HCT116 (cell line): Measurements from ENCODE around the gene MINK1. TPM values are rescaled to one million over a fixed set of nuclear protein-coding genes. Genes with fewer than 3 reads are reported as not detected.

Experiments
- ATAC-seq: fragments of 200-7000 bp; cut with Tn5 transposase; 2 replicates; pipeline ENCODE4 v1.9.1; 2020; ENCODE audit warnings: mild to moderate bottlenecking, moderate library complexity
- BruUV-seq: library from RNA; stranded (reverse); fragments of 400-500 nt; replicated peaks from 2 replicates; lab custom pipeline; 2021; lab: Mats Ljungman, UMichigan
- CTCF ChIA-PET: fragments of 300-600 bp; sonication (Branson Sonifier 250); formaldehyde crosslinking; loops from one replicate; lab custom pipeline; 2021; ENCODE audit warnings: antibody characterized with exemption; lab: Charles Lee
- POLR2A ChIA-PET: fragments of 300-600, 350-600 bp; sonication (Branson Sonifier 250); formaldehyde crosslinking; loops from one replicate; lab custom pipeline; 2021; ENCODE audit warnings: antibody characterized with exemption; lab: Charles Lee
- RAD21 ChIA-PET, 2 experiments: fragments of 300-600 bp; sonication (Branson Sonifier 250); formaldehyde crosslinking; loops; one replicate each; lab custom pipeline; 2023; ENCODE audit warnings: low total read pairs in 2 of 2; ENCODE audit not compliant: uncharacterized antibody in 2 of 2, unreplicated experiment in 2 of 2, low non-redundant PET in 1 of 2; lab: Charles Lee
- DNase-seq: peaks from one replicate; pipeline ENCODE4 v3.0.0-alpha.2; 2010; ENCODE audit warnings: low read depth, low spot score
- H2AFZ ChIP-seq: fragments of 200-600 bp; shearing (Covaris generic), sonication (generic); 2 replicates; pipeline ENCODE4 v1.6.1; 2017; ENCODE audit warnings: low read depth, mixed run types, mixed read lengths, antibody characterized with exemption, low read length; ENCODE audit not compliant: poor library complexity, severe bottlenecking
- H3K27ac ChIP-seq: 2 replicates; pipeline ENCODE4 v1.5.1; 2012; ENCODE audit warnings: low read depth, low read length
- H3K27me3 ChIP-seq: fragments of 200-600 bp; sonication (generic); 2 replicates; pipeline ENCODE4 v1.6.1; 2016; ENCODE audit warnings: mixed run types, low read length, mixed read lengths; ENCODE audit not compliant: insufficient read depth
- H3K36me3 ChIP-seq, 2 experiments: fragments of 200-500 bp in 1 of 2; fragments of 200-600 bp in 1 of 2; sonication (Bioruptor generic) in 1 of 2; sonication (generic) in 1 of 2; 2 replicates each; pipeline versions ENCODE4 v1.5.1 to v1.6.1; 2014 to 2016; ENCODE audit warnings: low read length in 2 of 2, inconsistent platforms in 1 of 2, mixed read lengths in 1 of 2, mixed run types in 1 of 2; ENCODE audit not compliant: insufficient read depth in 2 of 2, control insufficient read depth in 1 of 2
- H3K4me1 ChIP-seq, 2 experiments: fragments of 200-600 bp in 1 of 2; sonication (generic) in 1 of 2; 2 replicates each; pipeline versions ENCODE4 v1.5.1 to v1.6.1; 2012 to 2017; ENCODE audit warnings: low read length in 2 of 2, inconsistent platforms in 1 of 2, mild to moderate bottlenecking in 1 of 2, mixed read lengths in 1 of 2, mixed run types in 1 of 2, moderate library complexity in 1 of 2; ENCODE audit not compliant: insufficient read depth in 2 of 2, control insufficient read depth in 1 of 2
- H3K4me2 ChIP-seq: fragments of 200-600 bp; sonication (generic); 2 replicates; pipeline ENCODE4 v1.6.1; 2017; ENCODE audit warnings: mixed run types, low read length, mixed read lengths
- H3K4me3 ChIP-seq, 2 experiments: fragments of 200-600 bp in 1 of 2; sonication (generic) in 1 of 2; replicated peaks in 1 of 2; 2 replicates each; pipeline ENCODE4 v1.5.1; 2011 to 2016; ENCODE audit warnings: low read length in 2 of 2, control low read depth in 1 of 2, low read depth in 1 of 2, mild to moderate bottlenecking in 1 of 2, mixed read lengths in 1 of 2, mixed run types in 1 of 2
- H3K79me2 ChIP-seq: fragments of 200-600 bp; sonication (generic); 2 replicates; pipeline ENCODE4 v1.6.1; 2017; ENCODE audit warnings: mild to moderate bottlenecking, mixed run types, low read length, moderate library complexity, mixed read lengths; ENCODE audit not compliant: insufficient read depth
- H3K9ac ChIP-seq: fragments of 200-600 bp; sonication (generic); 2 replicates; pipeline ENCODE4 v1.6.1; 2016; ENCODE audit warnings: low read length, mixed read lengths
- H3K9me2 ChIP-seq: fragments of 200-600 bp; sonication (generic), shearing (Covaris generic); 2 replicates; pipeline ENCODE4 v1.6.1; 2017; ENCODE audit warnings: mixed run types, mild to moderate bottlenecking, moderate library complexity; ENCODE audit not compliant: insufficient read depth
- H3K9me3 ChIP-seq, 2 experiments: fragments of 200-500 bp in 1 of 2; fragments of 200-600 bp in 1 of 2; sonication (Bioruptor generic) in 1 of 2; sonication (generic) in 1 of 2; 2 replicates each; pipeline ENCODE4 v1.6.1; 2014 to 2017; ENCODE audit warnings: low read length in 2 of 2, mixed read lengths in 2 of 2, inconsistent platforms in 1 of 2, low read depth in 1 of 2, mild to moderate bottlenecking in 1 of 2, mixed run types in 1 of 2, moderate library complexity in 1 of 2; ENCODE audit not compliant: control insufficient read depth in 1 of 2, insufficient read depth in 1 of 2
- H4K20me1 ChIP-seq: fragments of 200-600 bp; sonication (generic), shearing (Covaris generic); 2 replicates; pipeline ENCODE4 v1.6.1; 2017; ENCODE audit warnings: mixed run types, mild to moderate bottlenecking, moderate library complexity; ENCODE audit not compliant: insufficient read depth
- CEBPB ChIP-seq: IDR thresholded peaks from 2 replicates; pipeline ENCODE4 v1.6.1; 2012; ENCODE audit warnings: low read depth
- EGR1 ChIP-seq: IDR thresholded peaks from 2 replicates; pipeline ENCODE4 v1.6.1; 2012; ENCODE audit warnings: low read depth
- ELF1 ChIP-seq: IDR thresholded peaks from 2 replicates; pipeline ENCODE4 v1.6.1; 2012; ENCODE audit warnings: low read depth, borderline replicate concordance
- EZH2 ChIP-seq: fragments of 200-600 bp; sonication (generic); IDR thresholded peaks from 2 replicates; pipeline ENCODE4 v1.6.1; 2017; ENCODE audit warnings: antibody characterized with exemption, mixed run types
- JUND ChIP-seq: IDR thresholded peaks from 2 replicates; pipeline ENCODE4 v1.6.1; 2012
- POLR2AphosphoS5 ChIP-seq: IDR thresholded peaks from 2 replicates; pipeline ENCODE4 v1.6.1; 2011; ENCODE audit warnings: mild to moderate bottlenecking, low read depth, low read length, moderate library complexity
- RAD21 ChIP-seq: IDR thresholded peaks from 2 replicates; pipeline ENCODE4 v1.6.1; 2012; ENCODE audit warnings: low read depth, mild to moderate bottlenecking
- SIN3A ChIP-seq: IDR thresholded peaks from 2 replicates; pipeline ENCODE4 v1.6.1; 2012; ENCODE audit warnings: low read depth
- SP1 ChIP-seq: IDR thresholded peaks from 2 replicates; pipeline ENCODE4 v1.6.1; 2012; ENCODE audit warnings: low read depth
- TCF7L2 ChIP-seq: IDR thresholded peaks from 2 replicates; pipeline ENCODE4 v1.7.0; 2011; ENCODE audit warnings: borderline replicate concordance, inconsistent platforms; ENCODE audit not compliant: insufficient read depth, insufficient read length; ENCODE audit errors: extremely low read depth
- ZFX ChIP-seq: fragments of 450-650 bp; IDR thresholded peaks from 2 replicates; pipeline ENCODE4 v1.6.1; 2017
- intact Hi-C: fragments of 100-400 bp; cut with micrococcal nuclease; formaldehyde crosslinking; loops from 2 replicates; pipeline ENCODE4 v1.10.0; 2022
- total RNA-seq: library from RNA; stranded (reverse); gene quantifications from one replicate; pipeline ENCODE4 v1.2.1, GENCODE V29; 2021; ENCODE audit not compliant: unreplicated experiment
- TF ChIP-seq, protein P1 (sequence below): IDR thresholded peaks from 2 replicates; pipeline ENCODE4 v1.6.1; 2011; ENCODE audit warnings: mild to moderate bottlenecking, low read length, moderate library complexity; ENCODE audit not compliant: insufficient replicate concordance; ENCODE audit errors: extremely low read depth
- TF ChIP-seq, protein P2 (sequence below): IDR thresholded peaks from 2 replicates; pipeline ENCODE4 v1.6.1; 2012; ENCODE audit warnings: low read depth

Gene MINK1
- total RNA-seq, 1 experiment from 2014 or later = 85.2 TPM

DNA sequence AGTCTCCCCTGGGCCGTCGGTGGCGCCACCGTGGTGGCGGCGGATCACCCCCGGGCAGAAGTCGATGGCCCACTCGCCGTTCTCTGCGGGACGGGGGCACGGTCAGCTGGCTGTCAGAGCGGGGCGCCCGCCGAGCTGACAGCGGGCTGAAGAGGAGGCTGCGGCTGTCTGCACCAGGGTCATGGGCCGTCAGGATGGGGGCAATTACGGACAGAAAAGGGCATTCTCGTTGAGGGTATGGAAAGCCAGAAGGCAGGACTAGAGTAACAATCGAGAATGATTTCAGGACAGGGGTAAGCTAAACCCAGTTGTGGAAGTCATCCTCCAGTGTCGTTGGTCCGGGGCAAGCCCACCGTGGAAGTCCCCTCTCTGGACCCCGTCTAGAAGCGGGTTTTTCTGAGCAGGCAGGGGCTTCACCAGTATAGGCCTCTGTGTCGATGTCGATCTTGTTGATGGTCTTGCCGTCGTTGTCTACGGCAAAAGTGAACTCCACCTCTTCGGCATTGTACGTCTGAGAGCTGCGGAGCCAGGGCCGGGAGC lies 68.0 kb downstream of the MINK1 start:
- Histone ChIP-seq H3K9me3 (no peaks in the 10 kb centered on the region), H2AFZ (no peak overlapping the region), H3K4me3 (no peak overlapping the region), H3K27me3 (no peaks in the 10 kb centered on the region), H3K9me2 (no peaks in the 10 kb centered on the region), H3K36me3 (peaks cover 0 to 7% of the 10 kb centered on the region in 2 experiments; a peak in 2 of 4 replicates), H4K20me1 (no peaks in the 10 kb centered on the region), H3K4me1 (peaks cover 10 to 14% of the 10 kb centered on the region in 2 experiments), H3K9ac (no peak overlapping the region), H3K79me2 (no peaks in the 10 kb centered on the region), H3K27ac (no peak overlapping the region), H3K4me2 (no peak overlapping the region)
- intact Hi-C loops = no loop called here
- DNase-seq = no peak
- RAD21 ChIA-PET = no interaction called here
- no TSS peak for BruUV-seq
- TF ChIP-seq SP1 (no peak), ELF1 (no peak), CEBPB (no peak), EGR1 (no peak), JUND (no peak), SIN3A (no peak), RAD21 (no peak), EZH2 (no peak), ZFX (no peak), POLR2AphosphoS5 (no peak), TCF7L2 (no peak)
- TF ChIP-seq, protein P1, sequence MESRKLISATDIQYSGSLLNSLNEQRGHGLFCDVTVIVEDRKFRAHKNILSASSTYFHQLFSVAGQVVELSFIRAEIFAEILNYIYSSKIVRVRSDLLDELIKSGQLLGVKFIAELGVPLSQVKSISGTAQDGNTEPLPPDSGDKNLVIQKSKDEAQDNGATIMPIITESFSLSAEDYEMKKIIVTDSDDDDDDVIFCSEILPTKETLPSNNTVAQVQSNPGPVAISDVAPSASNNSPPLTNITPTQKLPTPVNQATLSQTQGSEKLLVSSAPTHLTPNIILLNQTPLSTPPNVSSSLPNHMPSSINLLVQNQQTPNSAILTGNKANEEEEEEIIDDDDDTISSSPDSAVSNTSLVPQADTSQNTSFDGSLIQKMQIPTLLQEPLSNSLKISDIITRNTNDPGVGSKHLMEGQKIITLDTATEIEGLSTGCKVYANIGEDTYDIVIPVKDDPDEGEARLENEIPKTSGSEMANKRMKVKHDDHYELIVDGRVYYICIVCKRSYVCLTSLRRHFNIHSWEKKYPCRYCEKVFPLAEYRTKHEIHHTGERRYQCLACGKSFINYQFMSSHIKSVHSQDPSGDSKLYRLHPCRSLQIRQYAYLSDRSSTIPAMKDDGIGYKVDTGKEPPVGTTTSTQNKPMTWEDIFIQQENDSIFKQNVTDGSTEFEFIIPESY = no peak
- TF ChIP-seq, protein P2, sequence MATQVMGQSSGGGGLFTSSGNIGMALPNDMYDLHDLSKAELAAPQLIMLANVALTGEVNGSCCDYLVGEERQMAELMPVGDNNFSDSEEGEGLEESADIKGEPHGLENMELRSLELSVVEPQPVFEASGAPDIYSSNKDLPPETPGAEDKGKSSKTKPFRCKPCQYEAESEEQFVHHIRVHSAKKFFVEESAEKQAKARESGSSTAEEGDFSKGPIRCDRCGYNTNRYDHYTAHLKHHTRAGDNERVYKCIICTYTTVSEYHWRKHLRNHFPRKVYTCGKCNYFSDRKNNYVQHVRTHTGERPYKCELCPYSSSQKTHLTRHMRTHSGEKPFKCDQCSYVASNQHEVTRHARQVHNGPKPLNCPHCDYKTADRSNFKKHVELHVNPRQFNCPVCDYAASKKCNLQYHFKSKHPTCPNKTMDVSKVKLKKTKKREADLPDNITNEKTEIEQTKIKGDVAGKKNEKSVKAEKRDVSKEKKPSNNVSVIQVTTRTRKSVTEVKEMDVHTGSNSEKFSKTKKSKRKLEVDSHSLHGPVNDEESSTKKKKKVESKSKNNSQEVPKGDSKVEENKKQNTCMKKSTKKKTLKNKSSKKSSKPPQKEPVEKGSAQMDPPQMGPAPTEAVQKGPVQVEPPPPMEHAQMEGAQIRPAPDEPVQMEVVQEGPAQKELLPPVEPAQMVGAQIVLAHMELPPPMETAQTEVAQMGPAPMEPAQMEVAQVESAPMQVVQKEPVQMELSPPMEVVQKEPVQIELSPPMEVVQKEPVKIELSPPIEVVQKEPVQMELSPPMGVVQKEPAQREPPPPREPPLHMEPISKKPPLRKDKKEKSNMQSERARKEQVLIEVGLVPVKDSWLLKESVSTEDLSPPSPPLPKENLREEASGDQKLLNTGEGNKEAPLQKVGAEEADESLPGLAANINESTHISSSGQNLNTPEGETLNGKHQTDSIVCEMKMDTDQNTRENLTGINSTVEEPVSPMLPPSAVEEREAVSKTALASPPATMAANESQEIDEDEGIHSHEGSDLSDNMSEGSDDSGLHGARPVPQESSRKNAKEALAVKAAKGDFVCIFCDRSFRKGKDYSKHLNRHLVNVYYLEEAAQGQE = no peak
- POLR2A ChIA-PET = no interaction called here
- CTCF ChIA-PET = no interaction called here
- ATAC-seq = no peak
